Uterus (tissue), 4 donors: ENCODE measurements around the gene GIPC3. TPM values are rescaled to one million over a fixed set of nuclear protein-coding genes. Genes with fewer than 3 reads are reported as not detected.

ENCODE experiments used
- DNase-seq, 2 donors: peaks; one replicate each; pipeline ENCODE4 v3.0.0-alpha.2; 2019 to 2020
- H3K27ac ChIP-seq, 2 donors: fragments of 200-600 bp; sonication (generic); 1 replicate in 1 of 2; 2 replicates in 1 of 2; pipeline ENCODE4 v1.5.1; 2016 to 2018
- H3K27me3 ChIP-seq, 2 donors: fragments of 200-600 bp; sonication (generic); one replicate each; pipeline ENCODE4 v1.5.1; 2018 to 2019; ENCODE audit warnings: control low read depth in 1 of 2
- H3K36me3 ChIP-seq, 2 donors: fragments of 200-600 bp; sonication (generic); one replicate each; pipeline ENCODE4 v1.5.1; 2019; ENCODE audit warnings: control low read depth in 1 of 2
- H3K4me1 ChIP-seq, 2 donors: fragments of 200-600 bp; sonication (generic); one replicate each; pipeline ENCODE4 v1.5.1; 2018 to 2019; ENCODE audit warnings: control low read depth in 1 of 2
- H3K4me3 ChIP-seq, 2 donors: fragments of 200-600 bp; sonication (generic); 1 replicate in 1 of 2; 2 replicates in 1 of 2; pipeline ENCODE4 v1.5.1; 2018 to 2019; ENCODE audit warnings: mild to moderate bottlenecking in 1 of 2
- H3K9me3 ChIP-seq, 2 donors: fragments of 200-600 bp; sonication (generic); one replicate each; pipeline ENCODE4 v1.5.1; 2019; ENCODE audit warnings: control low read depth in 1 of 2
- POLR2A ChIP-seq, 2 donors: fragments of 450-650 bp; IDR thresholded peaks; one replicate each; pipeline ENCODE4 v1.6.1; 2016; ENCODE audit warnings: antibody characterized with exemption in 2 of 2, mild to moderate bottlenecking in 1 of 2, moderate library complexity in 1 of 2
- intact Hi-C: fragments of 100-400 bp; cut with DNase I; formaldehyde crosslinking; loops from one replicate; pipeline ENCODE4 v1.15.1; 2023; ENCODE audit warnings: low total_unique reads
- total RNA-seq, 4 donors: library from RNA; depleted of rRNA in 3 of 4; stranded (reverse); fragments of >200 nt in 3 of 4; gene quantifications; one replicate each; pipeline versions ENCODE4 v1.1.0 to v1.2.4, GENCODE V29; 2014 to 2023
- TF ChIP-seq, protein P1 (sequence below), 4 experiments: fragments of 200-600 bp in 2 of 4; fragments of 450-650 bp in 2 of 4; sonication (generic) in 2 of 4; IDR thresholded peaks; one replicate each; pipeline ENCODE4 v1.5.1; 2016 to 2019; ENCODE audit warnings: antibody characterized with exemption in 4 of 4, mild to moderate bottlenecking in 2 of 4, moderate library complexity in 1 of 4
- donor health status: DM: yes; HTN: yes; CAD: no.

Gene GIPC3
- total RNA-seq, 4 donors from 2014 or later = 0.07 to 4.0 TPM; not detected in 2

DNA sequence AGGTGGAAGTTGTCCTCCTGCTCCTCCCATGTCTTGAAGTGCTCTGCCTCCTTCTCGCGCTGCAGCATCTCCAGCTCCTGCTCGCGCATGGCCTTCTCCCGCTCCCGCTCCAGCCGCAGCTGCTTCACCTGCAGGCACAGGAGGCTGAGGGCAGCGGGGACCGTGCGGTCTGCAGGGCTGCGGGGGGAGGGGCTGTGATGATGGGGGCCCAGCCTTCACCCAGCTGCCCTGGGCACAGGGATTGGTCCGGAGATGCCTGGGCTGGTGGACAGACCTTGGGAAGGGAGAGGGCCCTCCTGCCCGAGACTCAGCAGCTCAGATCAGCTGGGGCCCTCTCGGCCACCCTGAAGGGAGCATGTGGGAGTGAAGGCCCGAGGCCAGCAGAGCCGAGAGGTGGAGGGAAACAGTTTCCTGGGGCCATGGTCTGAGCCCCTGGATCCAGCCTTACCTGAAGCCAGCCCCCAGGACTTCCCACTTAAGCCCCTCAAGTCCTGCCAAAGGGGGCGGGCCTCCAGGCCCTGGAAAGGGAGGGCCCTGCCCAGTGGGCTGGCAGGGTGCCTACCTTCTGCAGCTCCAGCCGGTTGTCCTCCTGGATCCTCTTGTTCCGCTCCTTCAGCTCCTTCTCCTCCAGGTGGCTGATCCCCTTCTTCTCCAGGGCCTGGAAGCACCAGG lies 35.0 kb downstream of the GIPC3 start:
- H3K36me3 ChIP-seq = no peaks in the 10 kb centered on the region

DNA sequence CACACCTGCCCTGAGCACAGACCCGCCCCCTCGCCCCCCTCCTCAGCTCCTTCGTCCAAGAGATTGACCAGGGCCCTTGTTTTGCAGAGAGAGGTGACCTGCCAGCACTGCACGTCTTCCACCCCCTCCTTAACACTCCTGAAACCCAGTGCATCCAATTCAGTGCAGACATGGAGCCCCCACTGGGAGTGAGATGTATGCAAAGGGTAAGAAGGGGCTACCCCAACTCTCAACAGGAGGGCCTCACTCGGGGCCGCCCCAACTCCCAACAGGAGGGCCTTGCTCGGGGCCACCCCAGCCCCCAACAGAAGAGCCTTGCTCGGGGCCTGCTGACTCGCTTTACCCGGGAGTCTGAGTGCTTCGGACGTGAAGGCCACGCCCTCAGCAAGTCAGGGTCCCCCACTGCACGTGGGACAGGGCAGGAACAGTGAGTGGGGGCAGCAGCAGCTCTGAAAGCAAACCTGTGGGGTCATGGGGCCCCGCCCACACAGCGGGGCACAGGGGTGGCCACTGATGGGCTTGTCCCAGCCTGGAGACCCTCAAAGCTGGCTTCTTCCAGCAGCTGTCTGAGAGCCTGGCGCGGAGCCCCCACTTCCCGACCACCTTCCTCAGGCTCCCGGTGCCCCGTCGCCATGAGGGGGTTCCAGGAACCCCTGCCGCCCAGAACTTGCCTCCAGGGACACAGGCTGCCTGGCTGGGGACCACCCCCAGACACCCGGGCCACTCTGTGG lies 35.7 kb downstream of the GIPC3 start:
- no peaks in the 10 kb centered on the region for H3K27me3 ChIP-seq
- peaks cover 7 to 10% of the 10 kb centered on the region in 2 donors for H3K4me1 ChIP-seq
- DNase-seq = no peak
- H3K27ac ChIP-seq = no peak overlapping the region
- H3K9me3 ChIP-seq = no peaks in the 10 kb centered on the region
- H3K4me3 ChIP-seq = no peak overlapping the region
- TF ChIP-seq POLR2A (IDR thresholded peaks at IDR 0.05) = no peak
- TF ChIP-seq, protein P1, sequence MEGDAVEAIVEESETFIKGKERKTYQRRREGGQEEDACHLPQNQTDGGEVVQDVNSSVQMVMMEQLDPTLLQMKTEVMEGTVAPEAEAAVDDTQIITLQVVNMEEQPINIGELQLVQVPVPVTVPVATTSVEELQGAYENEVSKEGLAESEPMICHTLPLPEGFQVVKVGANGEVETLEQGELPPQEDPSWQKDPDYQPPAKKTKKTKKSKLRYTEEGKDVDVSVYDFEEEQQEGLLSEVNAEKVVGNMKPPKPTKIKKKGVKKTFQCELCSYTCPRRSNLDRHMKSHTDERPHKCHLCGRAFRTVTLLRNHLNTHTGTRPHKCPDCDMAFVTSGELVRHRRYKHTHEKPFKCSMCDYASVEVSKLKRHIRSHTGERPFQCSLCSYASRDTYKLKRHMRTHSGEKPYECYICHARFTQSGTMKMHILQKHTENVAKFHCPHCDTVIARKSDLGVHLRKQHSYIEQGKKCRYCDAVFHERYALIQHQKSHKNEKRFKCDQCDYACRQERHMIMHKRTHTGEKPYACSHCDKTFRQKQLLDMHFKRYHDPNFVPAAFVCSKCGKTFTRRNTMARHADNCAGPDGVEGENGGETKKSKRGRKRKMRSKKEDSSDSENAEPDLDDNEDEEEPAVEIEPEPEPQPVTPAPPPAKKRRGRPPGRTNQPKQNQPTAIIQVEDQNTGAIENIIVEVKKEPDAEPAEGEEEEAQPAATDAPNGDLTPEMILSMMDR (IDR thresholded peaks at IDR 0.05) = no peak
- intact Hi-C loops = no loop called here
- H3K36me3 ChIP-seq = no peaks in the 10 kb centered on the region

More for the DNA sequence above, 35.0 kb downstream of the GIPC3 start:
- no peak overlapping the region for H3K4me3 ChIP-seq
- no peaks in the 10 kb centered on the region for H3K9me3 ChIP-seq
- no peak for DNase-seq
- no peak overlapping the region for H3K27ac ChIP-seq
- no peaks in the 10 kb centered on the region for H3K27me3 ChIP-seq
- intact Hi-C loops = no loop called here
- peaks cover 1 to 9% of the 10 kb centered on the region in 2 donors for H3K4me1 ChIP-seq
- TF ChIP-seq, protein P1 (IDR thresholded peaks at IDR 0.05) = no peak
- TF ChIP-seq POLR2A (IDR thresholded peaks at IDR 0.05) = no peak

- no peaks in the 10 kb centered on the region for H3K36me3 ChIP-seq
- H3K4me3 ChIP-seq = no peak overlapping the region
- no peaks in the 10 kb centered on the region for H3K27me3 ChIP-seq
- no peak for DNase-seq
- H3K4me1 ChIP-seq = peaks cover 7 to 10% of the 10 kb centered on the region in 2 donors
- H3K9me3 ChIP-seq = no peaks in the 10 kb centered on the region
- no peak overlapping the region for H3K27ac ChIP-seq
- TF ChIP-seq, protein P1 (IDR thresholded peaks at IDR 0.05) = no peak
- no peak for TF ChIP-seq POLR2A (IDR thresholded peaks at IDR 0.05)
- intact Hi-C loops = no loop called here
Measured at GRCh38 chr19:3621689-3622088, 36.4 kb downstream of the GIPC3 start.

GRCh38 chr19:3622224-3622623 lies 36.9 kb downstream of the GIPC3 start:
- Histone ChIP-seq H3K4me1 (peaks cover 7 to 10% of the 10 kb centered on the region in 2 donors), H3K9me3 (no peaks in the 10 kb centered on the region), H3K4me3 (no peak overlapping the region), H3K36me3 (no peaks in the 10 kb centered on the region), H3K27me3 (no peaks in the 10 kb centered on the region), H3K27ac (no peak overlapping the region)
- intact Hi-C loops = no loop called here
- TF ChIP-seq, protein P1 (IDR thresholded peaks at IDR 0.05) = no peak
- TF ChIP-seq POLR2A (IDR thresholded peaks at IDR 0.05) = no peak
- DNase-seq = no peak

- intact Hi-C loops = no loop called here
- no peak overlapping the region for H3K27ac ChIP-seq
- H3K4me1 ChIP-seq = peaks cover 7 to 10% of the 10 kb centered on the region in 2 donors
- H3K4me3 ChIP-seq = no peak overlapping the region
- no peak for TF ChIP-seq POLR2A (IDR thresholded peaks at IDR 0.05)
- TF ChIP-seq, protein P1 (IDR thresholded peaks at IDR 0.05) = no peak
- no peaks in the 10 kb centered on the region for H3K9me3 ChIP-seq
- DNase-seq = no peak
- no peaks in the 10 kb centered on the region for H3K27me3 ChIP-seq
- no peaks in the 10 kb centered on the region for H3K36me3 ChIP-seq
Measured at GRCh38 chr19:3623716-3624115, 38.4 kb downstream of the GIPC3 start.
